GM20000 (cell line): ENCODE results near the gene ANKRD40.
"Not testable (repeated sequence)": the region's sequence is repeated elsewhere in the genome, so short reads cannot be mapped to it uniquely, and the experiment has no call there.

Experiments used
- DNase-seq: peaks from one replicate; pipeline ENCODE4 v3.0.0; 2012; ENCODE audit warnings: low spot score
- TF ChIP-seq, protein P1 (sequence below): IDR thresholded peaks from 2 replicates; pipeline ENCODE4 v1.5.1; 2012; ENCODE audit warnings: mild to moderate bottlenecking, control low read depth; ENCODE audit errors: extremely low read depth, missing control alignments

ANKRD40 gene

DNA sequence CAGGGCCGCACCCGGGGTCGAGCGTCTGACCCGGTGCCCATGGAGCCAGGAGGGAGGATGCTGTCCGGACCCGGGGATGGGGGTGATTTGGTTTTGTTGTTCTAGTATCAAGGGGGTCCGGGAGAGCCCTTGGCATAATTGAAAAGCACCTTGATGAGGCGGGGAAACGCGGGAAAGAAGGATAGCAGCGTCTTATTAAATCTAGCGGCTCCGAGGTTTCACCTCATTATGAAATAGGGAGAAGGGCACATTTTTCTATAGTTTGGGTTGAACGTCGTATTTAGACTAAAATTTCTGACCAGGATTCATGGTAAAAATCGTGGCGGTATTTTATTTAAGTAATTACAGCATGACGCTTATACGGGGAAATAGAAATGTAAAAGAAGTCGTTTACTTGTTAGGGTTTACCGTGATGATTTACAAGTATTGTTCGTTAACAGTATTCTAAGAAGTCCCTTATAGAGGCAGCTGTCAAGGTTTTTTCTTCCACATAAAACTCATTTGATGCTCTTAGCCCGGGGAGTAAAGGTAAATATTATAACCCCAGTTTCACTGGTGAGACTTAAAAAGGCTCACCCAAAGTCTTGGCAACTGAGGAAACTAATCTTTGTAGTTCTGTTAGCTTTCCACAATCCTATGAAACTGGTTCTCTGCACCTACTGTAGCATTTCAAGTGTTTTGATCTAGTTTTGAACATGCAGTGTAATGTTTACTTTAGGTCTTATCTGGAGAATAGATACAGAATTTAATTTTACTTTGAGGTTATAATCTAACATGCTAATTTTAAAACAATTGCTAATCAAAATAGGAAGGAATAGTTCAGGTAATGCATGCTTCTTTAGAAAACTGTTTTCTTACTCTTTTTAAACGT, 12.4 kb upstream of the ANKRD40 start:
- TF ChIP-seq, protein P1, sequence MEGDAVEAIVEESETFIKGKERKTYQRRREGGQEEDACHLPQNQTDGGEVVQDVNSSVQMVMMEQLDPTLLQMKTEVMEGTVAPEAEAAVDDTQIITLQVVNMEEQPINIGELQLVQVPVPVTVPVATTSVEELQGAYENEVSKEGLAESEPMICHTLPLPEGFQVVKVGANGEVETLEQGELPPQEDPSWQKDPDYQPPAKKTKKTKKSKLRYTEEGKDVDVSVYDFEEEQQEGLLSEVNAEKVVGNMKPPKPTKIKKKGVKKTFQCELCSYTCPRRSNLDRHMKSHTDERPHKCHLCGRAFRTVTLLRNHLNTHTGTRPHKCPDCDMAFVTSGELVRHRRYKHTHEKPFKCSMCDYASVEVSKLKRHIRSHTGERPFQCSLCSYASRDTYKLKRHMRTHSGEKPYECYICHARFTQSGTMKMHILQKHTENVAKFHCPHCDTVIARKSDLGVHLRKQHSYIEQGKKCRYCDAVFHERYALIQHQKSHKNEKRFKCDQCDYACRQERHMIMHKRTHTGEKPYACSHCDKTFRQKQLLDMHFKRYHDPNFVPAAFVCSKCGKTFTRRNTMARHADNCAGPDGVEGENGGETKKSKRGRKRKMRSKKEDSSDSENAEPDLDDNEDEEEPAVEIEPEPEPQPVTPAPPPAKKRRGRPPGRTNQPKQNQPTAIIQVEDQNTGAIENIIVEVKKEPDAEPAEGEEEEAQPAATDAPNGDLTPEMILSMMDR: no peak
- no peak for DNase-seq

DNA sequence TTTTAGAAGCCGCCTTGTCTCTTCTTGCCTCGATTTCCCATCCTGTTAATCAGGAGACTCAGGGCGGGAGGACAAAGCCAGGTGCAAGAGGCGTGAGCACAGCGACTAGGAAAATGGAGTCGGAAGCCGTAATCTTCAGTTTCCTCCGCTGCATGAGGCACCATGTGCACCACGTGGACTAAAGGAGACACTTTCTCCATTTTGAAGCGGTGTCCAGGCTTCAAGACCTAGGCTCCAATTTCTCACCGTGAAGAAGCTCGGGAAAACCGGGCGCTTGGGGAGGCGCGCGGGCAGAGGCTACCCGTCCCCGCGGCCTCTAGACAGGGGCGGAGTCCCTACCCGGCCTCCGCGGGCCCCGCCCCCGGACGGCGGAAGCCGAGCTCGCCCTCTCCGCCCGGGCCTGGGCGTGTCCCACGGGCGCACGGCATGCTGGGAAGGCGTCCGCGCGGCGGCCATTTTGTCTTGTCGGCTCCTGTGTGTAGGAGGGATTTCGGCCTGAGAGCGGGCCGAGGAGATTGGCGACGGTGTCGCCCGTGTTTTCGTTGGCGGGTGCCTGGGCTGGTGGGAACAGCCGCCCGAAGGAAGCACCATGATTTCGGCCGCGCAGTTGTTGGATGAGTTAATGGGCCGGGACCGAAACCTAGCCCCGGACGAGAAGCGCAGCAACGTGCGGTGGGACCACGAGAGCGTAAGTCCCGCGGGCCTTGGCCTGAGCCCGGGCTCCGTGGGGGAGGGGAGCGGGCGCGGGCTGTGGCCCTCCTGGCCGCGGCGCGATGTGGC, 11.6 kb upstream of the ANKRD40 start, which contains the start of gene LUC7L3:
LUC7L3 (plus strand) TSS at position 460 of the 780 bp plus-strand sequence; CDS start at position 590, 130 bp downstream.
- peak; percentile 98 for DNase-seq

DNA sequence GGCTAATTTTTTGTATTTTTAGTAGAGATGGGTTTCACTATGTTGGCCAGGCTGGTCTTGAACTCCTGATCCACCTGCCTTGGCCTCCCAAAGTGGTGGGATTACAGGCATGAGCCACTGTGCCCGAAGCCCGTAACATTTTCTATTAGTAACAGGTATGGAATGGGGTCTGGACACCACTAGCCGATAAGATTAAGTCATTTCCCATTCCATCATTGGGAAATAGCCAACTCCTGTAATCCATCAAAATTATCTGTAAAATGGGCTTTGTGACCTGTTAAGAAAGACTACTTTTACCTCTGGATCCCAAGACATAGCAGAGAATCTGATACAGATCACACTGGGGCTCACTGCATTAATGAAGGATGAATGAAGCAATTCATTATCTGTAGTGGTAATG, 7.8 kb upstream of the ANKRD40 start:
- TF ChIP-seq, protein P1: no peak
- DNase-seq: no peak

More for the DNA sequence above, 11.6 kb upstream of the ANKRD40 start, which contains the start of gene LUC7L3:
- TF ChIP-seq, protein P1: no peak

DNA sequence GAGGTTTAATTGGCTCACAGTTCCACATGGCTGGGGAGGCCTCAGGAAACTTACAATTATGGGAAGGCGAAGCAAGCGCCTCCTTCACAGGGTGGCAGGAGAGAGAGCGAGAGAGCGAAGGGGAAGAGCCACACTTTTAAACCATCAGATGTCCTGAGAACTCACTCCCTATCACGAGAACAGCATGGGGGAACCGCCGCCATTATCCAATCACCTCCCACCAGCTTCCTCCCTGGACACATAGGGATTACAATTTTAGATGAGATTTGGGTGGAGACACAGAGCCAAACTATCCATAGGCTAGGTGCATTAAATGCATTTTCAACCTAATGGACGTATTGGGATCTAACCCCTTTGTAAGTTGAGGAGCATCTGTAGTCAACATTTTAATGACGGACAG, 4.9 kb upstream of the ANKRD40 start:
- DNase-seq: no peak
- TF ChIP-seq, protein P1: no peak

DNA sequence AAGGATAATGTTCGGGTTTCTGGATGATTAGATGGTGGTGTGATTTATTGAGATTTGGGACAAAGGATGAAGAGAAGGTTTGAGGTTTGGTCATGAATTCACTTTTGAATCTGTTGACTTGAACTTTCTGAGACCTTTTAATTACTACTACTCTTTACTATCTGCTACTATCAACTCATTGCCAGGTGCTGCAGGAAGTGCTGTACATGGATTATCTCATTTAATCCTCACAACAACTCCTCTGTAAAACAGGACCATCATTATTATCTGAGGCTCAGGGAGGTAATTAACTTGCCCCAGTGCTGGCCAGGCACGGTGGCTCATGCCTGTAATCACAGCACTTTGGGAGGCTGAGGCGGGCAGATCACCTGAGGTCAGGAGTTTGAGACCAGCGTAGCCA, 2.9 kb upstream of the ANKRD40 start:
- no peak for DNase-seq
- TF ChIP-seq, protein P1: no peak

DNA sequence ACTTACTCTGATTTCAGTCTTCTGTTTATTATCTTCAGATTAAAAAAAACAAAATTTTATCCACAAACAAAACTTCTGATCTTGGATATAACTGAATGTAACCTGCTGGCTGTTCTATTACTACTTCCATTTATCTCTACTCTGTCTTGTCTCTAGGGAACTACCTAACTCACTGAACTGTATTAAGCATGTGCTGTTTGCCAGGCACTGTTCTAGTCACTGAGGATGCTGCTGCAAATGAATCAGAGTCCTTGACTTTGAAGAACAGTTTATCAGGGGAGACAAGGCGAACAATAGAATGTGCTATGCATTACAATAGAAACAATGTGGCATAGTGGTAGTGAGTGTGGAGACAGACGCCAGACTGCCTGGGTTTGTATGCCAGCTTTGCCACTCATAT, 2.3 kb upstream of the ANKRD40 start:
- TF ChIP-seq, protein P1: no peak
- DNase-seq: no peak

DNA sequence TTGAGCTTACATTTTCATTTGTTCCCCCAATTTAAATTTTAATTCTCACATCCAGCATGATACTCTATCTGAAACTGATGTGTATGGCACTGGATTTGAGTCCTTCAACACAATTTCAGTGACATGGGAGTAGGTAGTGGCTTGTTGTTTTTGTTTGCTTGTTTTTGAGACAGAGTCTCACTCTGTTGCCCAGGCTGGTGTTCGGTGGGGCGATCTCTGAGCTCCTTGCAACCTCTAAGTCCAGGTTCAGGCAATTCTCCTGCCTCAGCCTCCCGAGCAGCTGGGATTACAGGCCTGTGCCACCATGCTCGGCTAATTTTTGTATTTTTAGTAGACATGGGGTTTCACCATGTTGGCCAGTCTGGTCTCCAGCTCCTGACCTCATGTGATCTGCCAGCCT, 1.3 kb upstream of the ANKRD40 start:
- not testable (repeated sequence) for DNase-seq
